ENCODE results near the gene SHTN1.

DNA sequence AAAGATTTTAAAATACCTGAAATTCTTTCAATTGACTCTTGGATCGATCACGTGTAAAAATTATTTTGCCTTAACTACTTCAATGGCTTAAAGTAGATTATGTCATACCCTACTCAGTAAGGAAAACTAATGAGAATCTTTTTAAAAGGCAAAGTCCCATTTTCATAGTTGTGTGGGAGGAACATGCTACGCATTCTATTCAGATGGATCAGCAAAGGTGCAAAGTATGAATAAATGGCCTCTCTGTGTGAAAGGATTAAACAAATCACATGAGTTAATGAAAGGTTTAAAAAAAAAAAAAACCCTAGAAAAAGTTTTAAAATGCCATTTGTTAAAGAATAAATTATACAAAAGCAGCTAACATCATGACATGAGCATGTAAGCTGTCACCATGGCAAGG lies 78.6 kb downstream of the SHTN1 start:
- no peak for TF ChIP-seq EZH2 (IDR thresholded peaks at IDR 0.05; ENCODE audit: insufficient read depth, poor library complexity, severe bottlenecking)
- TF ChIP-seq EZH2phosphoT487 (IDR thresholded peaks at IDR 0.05; ENCODE audit: insufficient read depth, low read depth), result no peak

All from GM23248 (cell line).